ENCODE data around the gene BDNF.
A peak's percentile ranks its signal among the peaks of the same experiment; 100 is the strongest.

The BDNF gene

DNA sequence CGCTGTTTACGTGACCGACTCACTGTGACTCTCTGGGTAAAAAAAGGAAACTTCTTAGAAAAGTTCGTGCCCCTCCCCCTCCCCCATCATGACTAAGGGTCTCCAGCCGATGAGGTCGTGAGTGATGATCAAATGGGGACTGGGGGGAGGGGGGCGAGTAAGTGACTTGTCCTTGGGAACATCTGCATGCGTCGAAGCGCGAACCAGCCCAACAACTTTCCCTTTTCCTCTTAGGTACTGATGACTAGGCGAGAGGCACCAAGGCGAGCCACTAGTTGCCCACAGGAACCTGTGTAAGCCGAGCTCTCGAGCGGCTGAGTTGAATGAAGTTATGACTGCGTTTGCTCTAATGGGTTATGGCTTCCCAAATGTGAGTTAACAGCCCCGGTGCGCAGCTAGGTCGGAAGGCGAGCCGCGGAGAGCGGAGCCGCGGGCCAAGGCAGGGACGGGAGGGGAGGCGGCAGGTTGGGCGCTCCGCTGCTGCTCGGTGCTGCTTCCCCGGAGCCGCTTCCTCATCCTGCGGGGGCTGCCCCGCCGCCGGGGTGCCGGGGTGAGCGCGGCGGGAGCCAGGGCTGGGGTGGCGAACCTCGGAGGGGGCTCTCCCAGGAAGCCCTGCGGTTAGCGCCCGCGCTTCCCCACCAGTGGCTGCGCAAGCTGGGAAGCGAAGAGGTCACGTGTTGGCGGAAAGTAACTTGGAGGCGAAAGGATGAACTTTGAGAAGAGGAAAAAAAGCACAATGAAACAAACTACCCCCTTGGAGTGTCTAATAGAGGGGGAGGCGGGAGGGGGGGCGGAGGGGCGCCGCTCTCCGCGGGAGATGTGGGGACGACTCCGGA is 22.1 kb upstream of the BDNF start:
- TF ChIP-seq, protein P1, sequence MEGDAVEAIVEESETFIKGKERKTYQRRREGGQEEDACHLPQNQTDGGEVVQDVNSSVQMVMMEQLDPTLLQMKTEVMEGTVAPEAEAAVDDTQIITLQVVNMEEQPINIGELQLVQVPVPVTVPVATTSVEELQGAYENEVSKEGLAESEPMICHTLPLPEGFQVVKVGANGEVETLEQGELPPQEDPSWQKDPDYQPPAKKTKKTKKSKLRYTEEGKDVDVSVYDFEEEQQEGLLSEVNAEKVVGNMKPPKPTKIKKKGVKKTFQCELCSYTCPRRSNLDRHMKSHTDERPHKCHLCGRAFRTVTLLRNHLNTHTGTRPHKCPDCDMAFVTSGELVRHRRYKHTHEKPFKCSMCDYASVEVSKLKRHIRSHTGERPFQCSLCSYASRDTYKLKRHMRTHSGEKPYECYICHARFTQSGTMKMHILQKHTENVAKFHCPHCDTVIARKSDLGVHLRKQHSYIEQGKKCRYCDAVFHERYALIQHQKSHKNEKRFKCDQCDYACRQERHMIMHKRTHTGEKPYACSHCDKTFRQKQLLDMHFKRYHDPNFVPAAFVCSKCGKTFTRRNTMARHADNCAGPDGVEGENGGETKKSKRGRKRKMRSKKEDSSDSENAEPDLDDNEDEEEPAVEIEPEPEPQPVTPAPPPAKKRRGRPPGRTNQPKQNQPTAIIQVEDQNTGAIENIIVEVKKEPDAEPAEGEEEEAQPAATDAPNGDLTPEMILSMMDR (IDR thresholded peaks at IDR 0.05; ENCODE audit: control insufficient read depth, insufficient read depth, low read depth, low read length, missing control alignments) = no peak
- no peak for DNase-seq (ENCODE audit: low read depth)
- peak overlapping the region; percentile 62 for H3K4me3 ChIP-seq (ENCODE audit: control insufficient read depth, low read depth, low read length)

DNA sequence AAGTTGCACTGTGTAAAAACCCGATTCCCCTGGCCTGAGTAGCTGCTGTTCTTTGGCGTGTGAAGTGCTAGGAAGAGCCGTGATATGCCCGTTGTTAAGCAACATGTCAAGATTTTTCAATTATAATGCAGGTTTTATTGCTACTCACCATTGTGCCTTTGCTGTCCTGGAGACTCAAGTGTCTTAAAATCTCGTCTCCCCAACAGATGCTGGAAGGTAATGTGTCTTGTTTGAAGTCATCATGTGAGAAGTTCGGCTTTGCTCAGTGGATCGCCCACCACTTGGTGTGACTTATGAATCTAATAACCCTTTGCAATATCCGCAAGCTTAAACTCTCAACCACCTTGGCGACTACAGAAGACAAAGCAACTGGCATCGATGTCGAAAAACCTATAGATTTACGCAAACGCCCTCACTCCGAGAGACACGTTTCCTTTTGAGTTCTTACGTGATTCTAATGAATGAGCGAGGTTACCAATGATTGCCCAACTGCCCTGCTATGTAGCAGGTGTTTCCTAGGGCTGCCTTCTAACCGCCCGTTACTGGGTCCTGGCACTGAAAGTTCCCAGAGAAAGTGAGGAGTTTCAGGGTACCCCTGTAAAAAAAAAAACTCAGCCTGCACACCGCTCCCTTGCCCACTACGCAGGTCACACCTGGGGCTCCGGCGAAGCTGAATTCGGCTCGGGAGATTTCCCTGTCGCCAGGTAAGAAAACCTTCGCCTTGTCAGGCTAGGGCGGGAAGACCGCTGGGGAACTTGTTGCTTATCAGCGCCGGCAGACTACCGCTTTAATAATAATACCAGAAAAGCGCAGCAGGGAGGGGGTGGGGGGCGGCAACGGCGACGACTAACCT is 21.2 kb upstream of the BDNF start:
- H3K4me3 ChIP-seq (ENCODE audit: control insufficient read depth, low read depth, low read length) = peak overlapping the region; percentile 62
- no peak for DNase-seq (ENCODE audit: low read depth)
- TF ChIP-seq, protein P1 (IDR thresholded peaks at IDR 0.05; ENCODE audit: control insufficient read depth, insufficient read depth, low read depth, low read length, missing control alignments) = no peak

DNA sequence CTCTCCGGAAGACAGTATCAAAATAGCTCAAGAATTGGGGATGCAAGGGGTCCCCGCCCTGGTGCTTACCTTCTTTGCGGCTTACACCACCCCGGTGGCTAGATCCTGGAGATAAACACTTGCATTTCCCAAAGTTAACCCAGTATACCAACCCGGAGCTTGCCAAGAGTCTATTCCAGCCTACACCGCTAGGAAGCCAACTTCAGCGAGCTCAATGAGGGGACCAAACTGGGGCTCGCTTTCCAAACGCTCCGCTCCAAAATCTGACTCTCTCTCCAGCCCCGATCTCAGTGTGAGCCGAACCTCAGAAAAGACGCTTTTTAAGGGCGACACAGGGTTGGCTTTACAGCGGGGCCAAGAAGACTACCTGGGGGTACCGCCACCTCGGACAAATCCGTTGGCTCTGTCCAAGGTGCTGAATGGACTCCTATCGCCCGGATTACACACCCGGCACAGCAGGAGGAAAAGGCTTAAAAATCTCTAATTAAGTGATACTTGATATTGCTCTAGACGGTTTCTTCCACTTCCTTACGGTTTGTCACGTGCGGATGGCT is 20.1 kb upstream of the BDNF start:
- TF ChIP-seq, protein P1 (IDR thresholded peaks at IDR 0.05; ENCODE audit: control insufficient read depth, insufficient read depth, low read depth, low read length, missing control alignments) = peak; percentile 30
- no peak overlapping the region; the same call in 1 of the 2 replicates for H3K4me3 ChIP-seq (ENCODE audit: control insufficient read depth, low read depth, low read length)
- no peak for DNase-seq (ENCODE audit: low read depth)

DNA sequence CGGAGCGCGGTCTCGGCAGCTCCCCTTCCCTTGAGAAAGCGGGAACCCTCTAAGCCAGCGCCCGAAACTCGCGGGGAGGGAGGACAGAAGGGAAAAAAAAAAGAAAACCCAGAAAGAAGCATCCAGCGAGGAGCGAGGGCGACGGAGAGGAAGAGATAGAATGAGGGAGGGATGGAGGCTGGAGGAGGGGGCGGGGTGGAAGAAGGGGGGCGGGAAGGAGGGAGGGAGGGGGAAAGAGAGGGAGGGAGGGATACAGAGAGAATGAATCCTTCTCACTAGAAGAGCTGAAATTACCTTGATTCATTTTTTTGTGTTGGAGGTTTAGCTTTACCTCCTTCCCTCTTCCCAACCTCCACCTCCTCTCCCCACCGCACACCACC is 19.3 kb upstream of the BDNF start:
- no peak for DNase-seq (ENCODE audit: low read depth)
- peak overlapping the region; percentile 83 for H3K4me3 ChIP-seq (ENCODE audit: control insufficient read depth, low read depth, low read length)
- TF ChIP-seq, protein P1 (IDR thresholded peaks at IDR 0.05; ENCODE audit: control insufficient read depth, insufficient read depth, low read depth, low read length, missing control alignments) = no peak

DNA sequence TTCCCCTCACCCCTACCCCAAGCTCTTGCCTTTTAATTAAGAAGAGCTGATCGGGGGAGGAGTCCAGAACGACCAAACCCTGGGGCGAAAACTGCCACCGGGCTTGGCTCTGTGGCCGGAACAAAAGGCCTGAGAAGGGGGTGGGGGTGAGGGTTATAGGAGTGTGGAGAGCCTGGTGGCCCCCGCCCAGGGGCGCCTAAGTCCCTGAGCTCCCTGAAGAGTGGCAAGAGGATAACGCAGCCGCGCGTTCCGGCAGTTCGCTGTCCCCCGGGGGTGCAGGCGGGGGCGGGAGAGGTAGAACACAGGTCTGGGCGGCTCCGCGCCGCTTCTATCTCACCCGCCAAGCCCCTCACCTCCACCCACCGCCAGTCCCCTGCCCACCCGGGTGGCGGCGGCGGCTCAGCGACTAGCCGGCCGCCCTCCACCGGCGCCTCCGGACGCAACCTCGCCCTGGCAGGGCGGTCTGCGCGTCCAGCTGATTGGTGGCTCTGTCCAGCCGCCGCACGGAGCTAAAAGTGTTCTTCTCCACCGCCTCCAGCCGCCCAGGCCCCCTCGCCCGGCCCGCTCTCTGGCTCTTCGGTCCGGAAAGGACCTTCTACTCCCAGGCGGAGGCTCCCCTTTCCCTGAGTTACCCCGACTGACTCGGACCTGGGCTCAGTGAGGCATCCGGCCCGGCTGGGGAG is 18.7 kb upstream of the BDNF start:
- TF ChIP-seq, protein P1 (IDR thresholded peaks at IDR 0.05; ENCODE audit: control insufficient read depth, insufficient read depth, low read depth, low read length, missing control alignments) = no peak
- peak overlapping the region; percentile 83 for H3K4me3 ChIP-seq (ENCODE audit: control insufficient read depth, low read depth, low read length)
- DNase-seq (ENCODE audit: low read depth) = no peak

DNA sequence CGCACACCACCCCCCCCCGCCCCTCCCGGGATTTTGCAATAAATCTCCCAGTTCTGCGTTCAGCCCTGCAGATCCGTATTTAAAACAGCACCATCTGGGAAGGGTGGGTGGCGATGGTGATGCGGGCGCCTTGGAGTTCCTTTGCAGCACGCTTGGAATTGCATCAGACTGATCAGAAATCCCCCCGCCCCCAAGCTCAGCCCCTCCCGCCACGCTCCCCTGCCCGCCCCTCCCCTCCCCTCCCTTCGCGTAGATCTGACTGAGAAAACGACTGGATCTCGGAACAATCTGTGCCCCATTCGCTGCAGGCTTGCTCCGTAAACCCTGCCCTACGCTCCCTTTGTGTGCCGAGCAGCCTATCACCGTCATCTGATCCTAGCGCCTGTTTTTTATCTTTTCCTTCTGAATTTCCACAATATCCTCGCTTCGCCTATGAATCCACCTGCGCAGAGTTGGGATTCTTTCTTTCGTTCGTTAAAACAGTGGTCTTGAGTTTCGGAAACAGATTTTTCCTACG is 18.1 kb upstream of the BDNF start:
- H3K4me3 ChIP-seq (ENCODE audit: control insufficient read depth, low read depth, low read length) = peak overlapping the region; percentile 83
- TF ChIP-seq, protein P1 (IDR thresholded peaks at IDR 0.05; ENCODE audit: control insufficient read depth, insufficient read depth, low read depth, low read length, missing control alignments) = no peak
- peak; percentile 94 for DNase-seq (ENCODE audit: low read depth)

Data from AG09309 (cell line).